NCI-H82 (cell line): ENCODE results near the gene GNGT2.

Experiments
- DNase-seq: peaks from one replicate; lab custom pipeline; 2025; lab: John Stamatoyannopoulos, UW

Gene GNGT2

DNA sequence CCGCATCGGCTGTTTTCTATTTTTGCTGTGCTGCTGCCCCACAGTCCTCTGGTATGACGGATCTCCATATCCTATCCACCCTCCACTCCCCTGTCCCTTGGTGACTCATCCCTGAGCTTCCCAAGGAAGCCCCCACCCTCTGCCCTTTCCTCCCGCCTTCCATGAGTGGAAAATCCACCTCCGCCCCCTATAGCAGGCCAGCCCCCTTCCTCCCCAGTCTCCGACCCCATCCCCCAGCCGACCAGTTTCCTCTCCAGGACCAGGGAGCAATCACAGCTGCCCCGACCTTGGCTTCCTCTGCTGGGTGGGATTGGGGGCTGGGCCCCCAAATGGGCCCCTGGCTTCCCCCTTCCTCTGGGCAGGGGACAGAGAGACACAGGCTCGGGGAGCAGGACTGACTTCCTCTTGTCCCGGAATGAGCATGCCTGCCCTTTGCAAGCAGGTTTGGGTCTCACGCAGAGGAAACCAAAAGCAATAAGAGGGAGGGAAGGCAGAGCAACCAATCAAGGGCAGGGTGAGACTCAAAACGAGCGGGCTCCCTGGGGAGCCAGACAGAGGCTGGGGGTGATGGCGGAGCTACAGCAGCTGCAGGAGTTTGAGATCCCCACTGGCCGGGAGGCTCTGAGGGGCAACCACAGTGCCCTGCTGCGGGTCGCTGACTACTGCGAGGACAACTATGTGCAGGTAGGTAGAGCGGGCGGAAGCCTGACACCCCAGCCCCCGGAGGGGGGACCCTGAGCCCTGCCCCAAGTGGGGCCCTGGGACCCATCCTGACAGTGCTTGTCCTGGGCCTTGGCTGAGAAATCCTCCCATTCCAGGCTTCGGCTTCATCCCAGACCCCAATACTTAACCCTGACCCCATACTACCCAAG, at the start of gene GNGT2, which contains the start of gene ABI3:
GNGT2 (minus strand) TSS at position 417 of the 872 bp plus-strand sequence. CDS start 3,152 bp downstream, outside the sequence.
ABI3 (plus strand) TSS at position 550 of the 872 bp plus-strand sequence; CDS start at position 568, 18 bp downstream.
- DNase-seq = peak; percentile 55

DNA sequence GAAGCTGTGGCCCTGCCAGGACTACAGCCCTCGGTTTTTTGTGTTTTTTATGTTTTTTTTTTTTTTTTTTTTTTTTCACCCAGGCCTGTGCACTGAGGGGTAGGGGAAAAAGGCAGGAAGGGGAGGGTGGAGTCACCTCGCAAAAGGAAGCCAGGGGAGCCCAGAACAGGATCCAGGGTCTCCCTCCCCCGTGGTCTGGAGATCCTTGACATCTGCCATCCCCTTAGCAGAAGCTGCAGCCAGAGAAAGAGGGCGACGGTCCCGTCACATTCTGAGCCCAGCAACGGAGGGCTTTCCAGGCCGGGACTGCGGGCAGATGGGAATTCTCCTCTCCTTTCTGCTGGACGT, 49.3 kb upstream of the GNGT2 start:
- peak; percentile 59 for DNase-seq

DNA sequence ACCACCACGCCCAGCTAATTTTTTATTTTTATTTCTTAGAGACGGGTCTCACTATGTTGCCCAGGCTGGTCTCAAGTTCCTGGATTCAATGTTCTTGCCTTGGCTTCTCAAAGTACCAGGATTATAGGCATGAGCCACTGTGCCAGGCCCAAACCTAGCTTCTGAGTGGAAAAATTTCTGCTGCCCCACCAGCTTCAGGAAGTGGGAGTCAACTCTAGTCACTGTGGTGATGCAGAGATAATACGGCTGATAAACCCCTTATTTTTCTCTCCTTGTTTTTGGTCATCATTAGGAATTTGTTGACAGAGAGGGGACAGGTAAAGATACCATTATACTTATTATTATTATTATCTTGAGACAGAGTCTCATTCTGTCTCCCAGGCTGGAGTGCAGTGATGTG, 48.0 kb upstream of the GNGT2 start:
- DNase-seq = no peak

DNA sequence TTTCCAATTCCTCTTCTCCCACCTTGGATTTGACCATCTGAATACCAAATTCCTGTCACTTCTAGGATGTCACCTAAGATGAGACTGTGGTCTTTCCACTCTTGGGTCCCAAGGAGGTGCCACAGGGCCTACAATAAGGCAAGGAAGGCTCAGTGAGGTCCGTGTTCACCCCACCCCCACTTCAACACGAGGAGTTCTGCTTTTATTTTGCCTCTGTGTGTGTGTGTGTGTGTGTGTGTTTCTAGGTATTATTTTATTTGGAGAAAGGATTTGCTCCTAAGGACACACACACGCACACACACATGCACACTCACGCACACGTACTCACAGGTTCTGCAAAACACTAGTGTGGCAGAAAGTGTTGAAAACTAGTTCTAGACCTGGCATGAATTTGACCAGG, 44.8 kb upstream of the GNGT2 start:
- no peak for DNase-seq

DNA sequence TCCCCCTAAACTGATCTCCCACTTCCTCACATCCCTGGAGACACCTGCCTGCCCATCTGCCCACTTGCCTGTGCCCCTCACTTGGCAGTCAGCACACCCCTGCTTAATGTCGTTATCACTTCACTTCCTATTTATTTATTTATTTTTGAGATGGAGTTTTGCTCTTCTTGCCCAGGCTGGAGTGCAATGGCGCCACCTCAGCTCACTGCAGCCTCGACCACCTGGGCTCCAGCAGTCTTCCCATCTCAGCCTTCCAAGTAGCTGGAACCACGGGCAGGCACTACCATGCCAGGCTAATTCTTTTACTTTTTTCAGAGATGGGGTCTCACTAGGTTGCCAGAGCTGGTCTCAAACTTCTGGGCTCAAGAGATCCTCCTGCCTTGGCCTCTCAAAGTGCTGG, 43.7 kb upstream of the GNGT2 start:
- no peak for DNase-seq

DNA sequence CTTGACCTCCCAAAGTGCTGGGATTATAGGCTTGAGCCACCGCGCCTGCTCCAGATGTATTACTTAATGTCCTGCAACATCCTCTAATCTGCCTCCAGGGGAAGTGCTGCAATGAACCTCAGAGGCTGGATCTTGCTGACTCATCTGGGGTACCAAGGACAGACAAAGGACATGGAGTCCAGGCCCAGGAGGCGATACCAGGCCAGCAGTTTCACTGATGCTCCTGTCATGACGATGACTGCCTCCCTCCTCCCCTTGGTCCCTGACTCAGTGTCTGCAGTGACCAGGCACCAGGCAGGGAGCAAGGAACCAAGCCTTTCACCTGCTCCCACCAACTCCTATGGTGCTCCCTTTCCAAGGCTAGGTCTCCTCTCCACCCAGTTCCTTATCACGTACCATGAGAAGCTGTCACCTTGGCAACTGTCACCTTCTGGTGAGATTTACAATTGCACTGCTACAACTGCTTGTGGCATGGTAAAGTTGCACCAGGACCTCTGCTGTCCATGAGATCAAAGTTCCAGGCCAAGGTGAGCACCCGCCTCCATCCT, 41.8 kb upstream of the GNGT2 start:
- peak; percentile 33 for DNase-seq

DNA sequence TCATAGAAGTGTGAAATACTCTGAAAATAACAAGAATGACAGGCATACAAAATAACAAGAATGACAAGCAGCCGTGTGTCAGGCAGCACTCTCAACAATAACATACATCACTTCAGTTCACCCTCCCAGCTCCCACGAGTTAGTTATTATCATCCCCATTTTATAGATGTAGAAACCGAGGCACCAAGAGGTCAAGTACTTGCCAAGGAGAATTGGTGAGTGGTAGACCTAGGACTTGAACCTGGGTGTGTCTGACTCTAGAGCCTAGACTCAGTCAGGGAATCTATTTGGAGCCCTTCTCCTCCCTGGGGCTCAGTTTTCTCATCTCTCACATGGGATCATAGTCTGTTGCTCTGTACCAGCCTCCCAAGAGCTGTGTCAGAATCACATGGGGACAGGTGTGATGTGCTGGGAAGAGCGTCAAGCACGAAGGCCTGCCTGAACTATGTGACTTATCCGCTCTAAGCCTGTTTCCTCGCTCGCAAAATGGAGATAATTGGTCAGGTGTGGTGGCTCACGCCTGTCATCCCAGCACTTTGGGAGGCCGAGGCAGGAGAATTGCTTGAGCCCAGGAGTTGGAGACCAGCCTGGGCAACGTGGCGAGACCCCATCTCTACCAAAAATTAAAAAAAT, 39.6 kb upstream of the GNGT2 start:
- DNase-seq = no peak

DNA sequence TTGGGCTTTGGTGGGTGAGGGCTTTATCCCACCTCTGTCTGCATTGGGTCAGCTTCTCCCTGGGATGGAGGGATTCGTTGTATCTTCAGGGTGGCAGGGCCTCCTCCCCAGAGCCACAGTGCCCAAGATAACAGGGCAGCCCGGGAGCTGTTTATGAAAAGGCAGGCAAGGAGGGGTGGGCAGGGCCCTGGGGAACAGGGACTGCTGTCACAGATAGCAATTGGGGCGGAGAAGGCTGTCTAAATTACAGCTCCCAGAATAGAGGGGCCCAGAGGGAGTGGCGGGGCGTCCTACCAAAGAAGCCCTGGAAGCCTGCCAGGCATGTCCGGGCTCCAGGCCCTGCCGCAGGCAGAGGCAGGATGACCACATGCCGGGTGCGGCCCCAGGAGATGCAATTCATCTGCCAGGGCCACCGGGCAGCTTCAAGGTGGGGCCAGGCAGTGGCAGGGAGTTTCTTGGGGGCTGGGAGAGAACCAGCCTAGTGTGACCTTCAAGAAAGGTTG, 39.0 kb upstream of the GNGT2 start:
- DNase-seq = no peak

DNA sequence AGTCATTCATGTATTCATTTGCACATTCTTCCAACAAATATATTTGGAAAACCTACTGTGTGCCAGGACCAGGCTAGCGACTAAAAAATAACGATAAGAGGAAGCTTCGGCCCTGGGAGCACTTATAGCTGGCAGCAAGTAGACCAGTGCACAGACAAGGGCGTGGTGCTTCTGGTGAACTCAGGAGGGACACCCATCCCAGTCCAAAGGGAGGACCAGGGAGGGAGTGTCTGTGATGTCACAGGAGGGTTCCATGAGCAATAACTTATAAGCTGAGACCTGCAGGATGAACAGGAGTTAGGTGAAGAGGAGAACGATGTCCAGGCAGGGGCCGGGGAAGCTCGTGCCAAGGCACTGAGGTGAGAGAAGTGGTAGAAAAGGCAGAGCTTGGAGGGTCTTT, 37.6 kb upstream of the GNGT2 start:
- DNase-seq = no peak

DNA sequence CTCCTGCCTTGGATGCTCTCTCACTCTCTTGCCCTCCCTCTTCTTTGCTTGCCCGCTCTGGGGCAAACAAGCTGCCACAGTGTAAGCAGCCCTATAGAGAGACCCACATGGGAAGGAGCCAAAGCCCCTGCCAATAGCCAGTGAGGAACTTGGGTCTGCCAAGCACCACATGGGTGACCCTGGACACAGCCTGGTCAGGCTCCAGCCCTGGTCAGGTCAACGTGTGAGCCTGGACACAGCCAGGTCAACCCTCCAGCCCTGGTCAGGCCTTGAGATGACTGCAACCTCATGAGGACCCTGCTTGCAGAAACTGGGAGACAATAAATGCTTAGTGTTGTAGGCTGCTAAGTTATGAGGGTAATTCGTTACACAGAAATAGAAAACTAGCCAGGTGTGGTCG, 34.5 kb upstream of the GNGT2 start:
- no peak for DNase-seq

DNA sequence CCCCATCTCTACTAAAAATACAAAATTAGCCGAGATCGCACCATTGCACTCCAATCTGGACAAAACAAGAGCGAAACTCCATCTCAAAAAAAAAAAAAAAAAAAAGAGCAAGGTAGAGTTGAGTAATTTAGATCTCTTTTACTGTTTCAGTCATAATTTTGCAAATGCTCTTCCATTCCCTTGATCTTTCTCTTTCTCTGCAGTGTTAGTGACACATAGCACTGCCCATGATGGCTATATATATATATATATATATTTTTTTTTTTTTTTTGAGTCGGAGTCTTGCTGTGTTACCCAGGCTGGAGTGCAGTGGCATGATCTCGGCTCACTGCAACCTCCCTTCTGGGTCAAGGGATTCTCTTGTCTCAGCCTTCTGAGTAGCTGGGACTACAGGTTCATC, 32.4 kb upstream of the GNGT2 start:
- no peak for DNase-seq

DNA sequence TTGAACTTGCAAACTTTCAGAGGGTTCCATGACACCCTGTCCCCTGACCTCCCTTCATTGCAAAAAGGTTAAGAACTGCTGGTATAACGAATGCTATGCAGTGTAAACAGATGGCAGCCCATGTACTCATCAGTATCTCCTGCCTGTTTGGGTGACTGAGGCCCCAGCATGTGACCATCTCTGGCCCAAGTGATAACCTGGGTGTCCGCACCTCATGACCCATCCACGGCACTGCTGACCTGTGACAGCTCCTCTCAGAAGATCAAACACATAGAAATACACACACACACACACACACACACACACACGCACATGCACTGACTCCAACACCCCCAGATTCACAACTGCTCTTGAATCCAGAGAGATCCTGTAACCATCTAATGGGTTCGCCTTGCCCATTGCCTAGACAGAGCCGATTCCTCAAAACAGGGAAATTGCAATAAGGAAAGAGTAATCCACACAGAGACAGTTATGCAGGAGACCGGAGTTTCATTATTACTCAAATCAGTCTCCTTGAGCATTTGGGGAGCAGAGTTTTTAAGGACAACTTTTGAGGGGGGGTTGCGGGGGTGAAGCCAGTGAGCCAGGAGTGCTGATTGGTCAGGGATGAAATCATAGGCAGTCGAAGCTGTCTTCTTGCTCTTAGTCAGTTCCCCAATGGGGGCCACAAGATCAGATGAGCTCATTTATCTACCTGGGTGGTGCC, 31.5 kb upstream of the GNGT2 start:
- no peak for DNase-seq

DNA sequence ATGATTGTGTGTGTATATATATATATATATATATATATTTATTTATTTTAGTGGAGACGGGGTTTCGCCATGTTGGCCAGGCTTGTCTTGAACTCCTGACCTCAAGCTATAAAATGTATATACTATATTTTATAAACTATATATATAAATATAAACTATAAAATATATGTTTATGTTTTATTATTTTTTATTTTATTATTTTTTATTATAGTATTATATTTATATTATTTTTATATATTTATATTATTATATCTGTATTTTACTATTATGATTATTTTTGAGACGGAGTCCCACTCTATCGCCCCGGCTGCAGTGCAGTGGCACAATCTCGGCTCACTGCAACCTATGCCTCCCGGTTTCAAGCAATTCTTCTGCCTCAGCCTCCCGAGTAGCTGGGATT, 30.7 kb upstream of the GNGT2 start:
- no peak for DNase-seq

DNA sequence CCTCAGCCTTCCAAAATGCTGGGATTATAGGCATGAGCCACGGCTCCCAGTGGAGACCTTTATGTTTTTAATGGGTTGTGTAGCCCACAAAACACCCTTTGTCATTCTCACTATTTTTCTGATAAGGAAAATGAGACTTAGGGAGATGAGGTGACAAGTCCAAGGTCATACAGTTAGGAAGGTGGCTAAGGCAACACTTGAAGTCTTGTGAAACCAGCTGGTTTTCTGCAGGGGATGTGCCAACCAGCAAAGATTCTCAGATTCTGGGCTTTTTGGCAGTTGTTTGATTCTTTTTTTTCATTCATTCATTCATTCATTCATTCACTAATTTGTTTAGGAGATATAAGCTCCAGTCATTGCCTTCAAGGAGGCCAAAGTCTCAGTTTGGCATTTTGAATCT, 30.2 kb upstream of the GNGT2 start:
- DNase-seq = no peak

DNA sequence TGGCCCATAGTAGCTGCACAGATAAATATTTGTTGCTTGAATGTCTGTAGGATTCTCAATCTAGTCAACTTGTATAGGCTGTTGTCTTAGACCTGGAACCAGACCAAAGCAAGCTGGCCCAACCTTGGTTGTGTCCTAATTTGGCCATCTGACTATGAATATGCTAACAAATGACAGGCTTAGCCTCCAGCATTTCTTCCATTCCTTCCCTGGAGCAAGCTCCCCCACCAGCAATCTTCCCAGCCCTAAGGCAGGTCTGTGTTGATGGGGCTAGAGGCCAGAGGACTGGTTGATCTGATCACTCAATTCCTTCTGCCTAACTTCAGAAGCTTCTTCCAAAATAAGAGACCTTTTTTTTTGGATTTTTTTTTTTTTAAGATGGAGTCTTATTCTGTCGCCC, 29.6 kb upstream of the GNGT2 start:
- DNase-seq = no peak

DNA sequence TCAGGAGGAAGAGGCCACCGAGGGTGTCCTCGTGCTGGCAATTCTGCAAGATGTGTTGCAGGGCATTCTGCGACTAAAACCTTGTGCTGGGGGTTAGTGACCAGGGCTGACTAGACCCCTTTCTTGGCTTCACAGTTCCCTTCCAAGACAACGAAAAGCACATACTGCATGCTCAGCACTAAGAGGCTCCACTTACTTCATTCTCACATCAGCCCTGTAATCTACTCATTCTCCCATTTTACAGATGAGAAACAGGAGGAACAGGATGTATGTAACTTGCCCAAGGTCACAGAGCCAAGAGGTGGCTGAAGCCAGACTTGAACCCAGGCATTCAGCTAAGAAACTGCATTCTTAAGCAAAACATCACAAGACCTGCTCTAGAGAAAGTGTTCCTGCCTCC, 25.5 kb upstream of the GNGT2 start:
- no peak for DNase-seq

DNA sequence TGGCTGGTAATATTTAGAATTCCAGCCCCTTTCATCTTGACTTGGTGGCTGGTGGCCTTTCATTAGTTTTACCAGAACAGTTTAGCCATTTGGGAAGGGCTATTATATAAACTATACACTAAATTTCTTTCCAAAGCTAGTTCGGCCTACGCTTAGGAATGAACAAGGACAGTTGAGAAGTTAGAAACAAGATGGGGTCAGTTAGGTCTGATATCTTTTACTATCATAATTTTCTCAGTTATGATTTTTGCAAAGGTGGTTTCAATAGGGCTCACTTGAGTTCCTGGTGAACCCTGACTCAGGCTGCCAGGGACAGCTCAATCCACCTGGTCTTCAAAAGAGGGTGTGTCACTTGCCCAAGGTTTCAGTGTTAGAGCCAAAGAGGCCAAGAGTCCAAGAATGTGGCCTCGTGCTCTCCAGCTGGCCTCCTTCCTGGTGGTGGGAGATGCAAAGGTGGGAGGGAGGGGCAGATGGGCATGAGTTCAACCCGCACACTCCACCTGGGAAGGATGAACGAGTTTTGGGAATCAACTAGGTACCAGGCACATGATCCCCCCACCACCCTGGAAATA, 24.2 kb upstream of the GNGT2 start:
- no peak for DNase-seq

DNA sequence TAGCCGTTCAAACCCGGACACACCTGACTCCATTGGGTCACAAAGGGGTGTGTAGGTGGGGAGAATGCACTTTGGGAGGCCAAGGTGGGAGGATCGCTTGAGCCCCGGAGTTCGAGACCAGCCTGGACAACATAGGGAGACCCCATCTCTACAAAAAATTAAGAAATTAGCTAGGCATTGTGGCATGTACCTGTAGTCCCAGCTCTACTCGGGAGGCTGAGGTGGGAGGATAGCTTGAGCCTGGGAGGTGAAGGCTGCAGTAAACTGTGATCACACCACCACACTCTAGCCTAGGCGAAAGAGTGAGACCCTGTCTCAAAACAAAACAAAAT, 21.2 kb upstream of the GNGT2 start:
- no peak for DNase-seq

DNA sequence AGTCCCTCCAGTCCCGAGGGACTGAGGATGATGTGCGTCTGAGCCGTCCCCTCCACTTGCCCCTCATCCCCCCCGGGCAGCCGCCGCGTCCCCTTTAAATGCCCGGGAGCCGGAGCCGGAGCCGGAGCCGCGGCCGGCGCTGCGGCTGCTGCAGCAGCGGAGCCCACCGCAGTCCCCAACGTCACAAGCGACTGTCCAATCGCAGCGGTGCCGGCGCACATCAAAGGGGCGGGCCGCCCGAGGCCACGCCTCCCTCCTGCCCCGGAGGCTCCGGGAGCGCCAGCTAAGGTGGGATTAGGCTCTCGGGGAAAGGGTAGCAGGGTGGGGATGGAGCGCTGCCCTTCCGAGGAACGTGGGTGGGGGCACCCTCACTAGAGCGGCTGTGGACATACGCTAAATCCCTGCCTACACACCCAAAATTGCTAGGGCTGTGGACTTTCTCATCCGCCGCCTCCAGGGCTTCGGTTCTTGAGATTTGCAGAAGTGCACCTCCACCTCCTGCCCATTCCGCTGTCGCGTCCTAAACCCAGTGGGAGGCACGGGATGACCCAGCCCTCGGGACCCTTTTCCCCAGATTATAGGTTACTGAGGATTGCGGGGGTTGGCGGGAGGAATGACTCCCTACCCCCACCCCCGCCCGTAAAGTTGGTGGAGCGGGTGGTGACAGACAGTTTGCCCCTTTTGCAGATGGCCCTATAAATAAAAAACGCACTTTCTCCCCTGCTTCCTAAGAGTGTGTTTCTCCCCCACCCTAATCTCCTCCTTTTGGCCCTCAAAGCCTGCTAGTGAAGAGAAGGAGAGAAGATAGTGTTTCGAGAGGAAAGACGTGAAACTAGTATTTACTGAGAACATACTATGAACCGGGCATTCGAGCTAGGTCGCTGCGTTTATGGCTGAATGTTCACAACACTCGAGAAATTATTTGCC, 20.5 kb upstream of the GNGT2 start, which contains the start of gene PHOSPHO1:
PHOSPHO1 (minus strand) TSS at position 152 of the 927 bp plus-strand sequence. CDS start 4,096 bp downstream, outside the sequence.
- peak; percentile 97 for DNase-seq

DNA sequence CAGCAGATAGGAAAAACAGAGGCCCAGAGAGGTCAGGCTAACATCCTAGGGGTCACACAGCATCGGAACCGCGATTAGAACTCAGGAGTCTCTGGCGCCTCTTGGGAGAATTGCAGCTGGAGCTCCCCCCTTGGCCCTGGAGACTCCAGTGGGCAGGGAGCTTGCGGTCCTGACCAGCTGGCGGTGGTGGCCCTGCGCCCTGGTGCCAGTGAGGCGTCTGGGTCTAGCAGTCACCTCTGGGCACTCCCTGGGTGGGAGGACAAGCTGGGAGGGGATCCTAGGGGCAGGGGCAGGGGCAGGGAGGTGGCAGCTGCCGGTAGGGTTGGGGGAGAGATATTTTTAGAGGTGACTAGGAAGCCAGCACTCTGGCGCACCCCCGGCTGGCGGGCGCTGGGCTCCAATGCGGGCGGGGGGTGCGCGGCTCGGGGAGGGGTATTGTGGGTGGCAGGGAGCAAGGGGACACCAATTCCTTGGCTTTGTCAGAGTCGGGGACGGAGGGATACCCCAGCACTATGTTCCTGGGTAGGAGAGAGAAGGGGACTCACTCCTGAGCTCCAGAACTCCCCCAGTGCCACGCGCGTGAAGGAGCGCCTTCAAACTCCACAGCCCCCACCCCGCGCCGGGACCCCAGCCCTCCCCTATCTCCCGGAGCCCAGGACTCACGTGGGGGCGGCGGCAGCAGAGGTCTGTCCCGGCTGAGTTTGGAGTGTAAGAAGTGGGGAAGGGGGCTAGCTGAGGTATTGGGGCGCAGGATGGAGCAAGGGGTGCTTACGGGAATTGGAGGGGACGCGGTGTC, 19.6 kb upstream of the GNGT2 start:
- DNase-seq = no peak
